HCT116 (cell line): ENCODE measurements around the gene ADAMTS3. TPM values are rescaled to one million over a fixed set of nuclear protein-coding genes. Genes with fewer than 3 reads are reported as not detected.

Source experiments
- ATAC-seq: fragments of 200-7000 bp; cut with Tn5 transposase; 2 replicates; pipeline ENCODE4 v1.9.1; 2020; ENCODE audit warnings: mild to moderate bottlenecking, moderate library complexity
- BruUV-seq: library from RNA; stranded (reverse); fragments of 400-500 nt; replicated peaks from 2 replicates; lab custom pipeline; 2021; lab: Mats Ljungman, UMichigan
- CTCF ChIA-PET: fragments of 300-600 bp; sonication (Branson Sonifier 250); formaldehyde crosslinking; loops from one replicate; lab custom pipeline; 2021; ENCODE audit warnings: antibody characterized with exemption; lab: Charles Lee
- POLR2A ChIA-PET: fragments of 300-600, 350-600 bp; sonication (Branson Sonifier 250); formaldehyde crosslinking; loops from one replicate; lab custom pipeline; 2021; ENCODE audit warnings: antibody characterized with exemption; lab: Charles Lee
- RAD21 ChIA-PET, 2 experiments: fragments of 300-600 bp; sonication (Branson Sonifier 250); formaldehyde crosslinking; loops; one replicate each; lab custom pipeline; 2023; ENCODE audit warnings: low total read pairs in 2 of 2; ENCODE audit not compliant: uncharacterized antibody in 2 of 2, unreplicated experiment in 2 of 2, low non-redundant PET in 1 of 2; lab: Charles Lee
- DNase-seq: peaks from one replicate; pipeline ENCODE4 v3.0.0-alpha.2; 2010; ENCODE audit warnings: low read depth, low spot score
- H2AFZ ChIP-seq: fragments of 200-600 bp; shearing (Covaris generic), sonication (generic); 2 replicates; pipeline ENCODE4 v1.6.1; 2017; ENCODE audit warnings: low read depth, mixed run types, mixed read lengths, antibody characterized with exemption, low read length; ENCODE audit not compliant: poor library complexity, severe bottlenecking
- H3K27ac ChIP-seq: 2 replicates; pipeline ENCODE4 v1.5.1; 2012; ENCODE audit warnings: low read depth, low read length
- H3K27me3 ChIP-seq: fragments of 200-600 bp; sonication (generic); 2 replicates; pipeline ENCODE4 v1.6.1; 2016; ENCODE audit warnings: mixed run types, low read length, mixed read lengths; ENCODE audit not compliant: insufficient read depth
- H3K36me3 ChIP-seq, 2 experiments: fragments of 200-500 bp in 1 of 2; fragments of 200-600 bp in 1 of 2; sonication (Bioruptor generic) in 1 of 2; sonication (generic) in 1 of 2; 2 replicates each; pipeline versions ENCODE4 v1.5.1 to v1.6.1; 2014 to 2016; ENCODE audit warnings: low read length in 2 of 2, inconsistent platforms in 1 of 2, mixed read lengths in 1 of 2, mixed run types in 1 of 2; ENCODE audit not compliant: insufficient read depth in 2 of 2, control insufficient read depth in 1 of 2
- H3K4me1 ChIP-seq, 2 experiments: fragments of 200-600 bp in 1 of 2; sonication (generic) in 1 of 2; 2 replicates each; pipeline versions ENCODE4 v1.5.1 to v1.6.1; 2012 to 2017; ENCODE audit warnings: low read length in 2 of 2, inconsistent platforms in 1 of 2, mild to moderate bottlenecking in 1 of 2, mixed read lengths in 1 of 2, mixed run types in 1 of 2, moderate library complexity in 1 of 2; ENCODE audit not compliant: insufficient read depth in 2 of 2, control insufficient read depth in 1 of 2
- H3K4me2 ChIP-seq: fragments of 200-600 bp; sonication (generic); 2 replicates; pipeline ENCODE4 v1.6.1; 2017; ENCODE audit warnings: mixed run types, low read length, mixed read lengths
- H3K4me3 ChIP-seq, 2 experiments: fragments of 200-600 bp in 1 of 2; sonication (generic) in 1 of 2; replicated peaks in 1 of 2; 2 replicates each; pipeline ENCODE4 v1.5.1; 2011 to 2016; ENCODE audit warnings: low read length in 2 of 2, control low read depth in 1 of 2, low read depth in 1 of 2, mild to moderate bottlenecking in 1 of 2, mixed read lengths in 1 of 2, mixed run types in 1 of 2
- H3K79me2 ChIP-seq: fragments of 200-600 bp; sonication (generic); 2 replicates; pipeline ENCODE4 v1.6.1; 2017; ENCODE audit warnings: mild to moderate bottlenecking, mixed run types, low read length, moderate library complexity, mixed read lengths; ENCODE audit not compliant: insufficient read depth
- H3K9ac ChIP-seq: fragments of 200-600 bp; sonication (generic); 2 replicates; pipeline ENCODE4 v1.6.1; 2016; ENCODE audit warnings: low read length, mixed read lengths
- H3K9me2 ChIP-seq: fragments of 200-600 bp; sonication (generic), shearing (Covaris generic); 2 replicates; pipeline ENCODE4 v1.6.1; 2017; ENCODE audit warnings: mixed run types, mild to moderate bottlenecking, moderate library complexity; ENCODE audit not compliant: insufficient read depth
- H3K9me3 ChIP-seq, 2 experiments: fragments of 200-500 bp in 1 of 2; fragments of 200-600 bp in 1 of 2; sonication (Bioruptor generic) in 1 of 2; sonication (generic) in 1 of 2; 2 replicates each; pipeline ENCODE4 v1.6.1; 2014 to 2017; ENCODE audit warnings: low read length in 2 of 2, mixed read lengths in 2 of 2, inconsistent platforms in 1 of 2, low read depth in 1 of 2, mild to moderate bottlenecking in 1 of 2, mixed run types in 1 of 2, moderate library complexity in 1 of 2; ENCODE audit not compliant: control insufficient read depth in 1 of 2, insufficient read depth in 1 of 2
- H4K20me1 ChIP-seq: fragments of 200-600 bp; sonication (generic), shearing (Covaris generic); 2 replicates; pipeline ENCODE4 v1.6.1; 2017; ENCODE audit warnings: mixed run types, mild to moderate bottlenecking, moderate library complexity; ENCODE audit not compliant: insufficient read depth
- CEBPB ChIP-seq: IDR thresholded peaks from 2 replicates; pipeline ENCODE4 v1.6.1; 2012; ENCODE audit warnings: low read depth
- CTCF ChIP-seq, 3 experiments: fragments of 200-600 bp in 1 of 3; sonication (generic) in 1 of 3; IDR thresholded peaks in 2 of 3; conservative IDR thresholded peaks in 1 of 3; 2 replicates each; pipeline ENCODE4 v1.5.1; 2012 to 2017; ENCODE audit warnings: low read depth in 2 of 3, low read length in 2 of 3, antibody characterized with exemption in 1 of 3, borderline replicate concordance in 1 of 3, control low read depth in 1 of 3, mild to moderate bottlenecking in 1 of 3, mixed read lengths in 1 of 3, mixed run types in 1 of 3, moderate library complexity in 1 of 3; ENCODE audit not compliant: insufficient read depth in 1 of 3
- ELF1 ChIP-seq: IDR thresholded peaks from 2 replicates; pipeline ENCODE4 v1.6.1; 2012; ENCODE audit warnings: low read depth, borderline replicate concordance
- EZH2 ChIP-seq: fragments of 200-600 bp; sonication (generic); IDR thresholded peaks from 2 replicates; pipeline ENCODE4 v1.6.1; 2017; ENCODE audit warnings: antibody characterized with exemption, mixed run types
- FOSL1 ChIP-seq: IDR thresholded peaks from 2 replicates; pipeline ENCODE4 v1.6.1; 2012; ENCODE audit warnings: low read depth
- POLR2A ChIP-seq: IDR thresholded peaks from 2 replicates; pipeline ENCODE4 v1.7.0; 2011; ENCODE audit warnings: borderline replicate concordance; ENCODE audit not compliant: insufficient read depth, insufficient read length; ENCODE audit errors: extremely low read depth
- POLR2AphosphoS5 ChIP-seq: IDR thresholded peaks from 2 replicates; pipeline ENCODE4 v1.6.1; 2011; ENCODE audit warnings: mild to moderate bottlenecking, low read depth, low read length, moderate library complexity
- RAD21 ChIP-seq: IDR thresholded peaks from 2 replicates; pipeline ENCODE4 v1.6.1; 2012; ENCODE audit warnings: low read depth, mild to moderate bottlenecking
- SIN3A ChIP-seq: IDR thresholded peaks from 2 replicates; pipeline ENCODE4 v1.6.1; 2012; ENCODE audit warnings: low read depth
- SP1 ChIP-seq: IDR thresholded peaks from 2 replicates; pipeline ENCODE4 v1.6.1; 2012; ENCODE audit warnings: low read depth
- SRF ChIP-seq: IDR thresholded peaks from 2 replicates; pipeline ENCODE4 v1.6.1; 2012; ENCODE audit warnings: low read depth
- ZBTB33 ChIP-seq: IDR thresholded peaks from 2 replicates; pipeline ENCODE4 v1.6.1; 2011; ENCODE audit warnings: mild to moderate bottlenecking, low read length, moderate library complexity; ENCODE audit not compliant: insufficient replicate concordance; ENCODE audit errors: extremely low read depth
- ZFX ChIP-seq: fragments of 450-650 bp; IDR thresholded peaks from 2 replicates; pipeline ENCODE4 v1.6.1; 2017
- ZNF274 ChIP-seq: fragments of 200-500 bp; sonication (Bioruptor generic); IDR thresholded peaks from 2 replicates; pipeline ENCODE4 v1.6.1; 2014; ENCODE audit warnings: mild to moderate bottlenecking, low read depth, low read length, inconsistent platforms
- intact Hi-C: fragments of 100-400 bp; cut with micrococcal nuclease; formaldehyde crosslinking; loops from 2 replicates; pipeline ENCODE4 v1.10.0; 2022
- total RNA-seq: library from RNA; stranded (reverse); gene quantifications from one replicate; pipeline ENCODE4 v1.2.1, GENCODE V29; 2021; ENCODE audit not compliant: unreplicated experiment
- TF ChIP-seq, protein P1 (sequence below): IDR thresholded peaks from 2 replicates; pipeline ENCODE4 v1.6.1; 2012

Gene ADAMTS3
- total RNA-seq, 1 experiment from 2014 or later, result not detected

DNA sequence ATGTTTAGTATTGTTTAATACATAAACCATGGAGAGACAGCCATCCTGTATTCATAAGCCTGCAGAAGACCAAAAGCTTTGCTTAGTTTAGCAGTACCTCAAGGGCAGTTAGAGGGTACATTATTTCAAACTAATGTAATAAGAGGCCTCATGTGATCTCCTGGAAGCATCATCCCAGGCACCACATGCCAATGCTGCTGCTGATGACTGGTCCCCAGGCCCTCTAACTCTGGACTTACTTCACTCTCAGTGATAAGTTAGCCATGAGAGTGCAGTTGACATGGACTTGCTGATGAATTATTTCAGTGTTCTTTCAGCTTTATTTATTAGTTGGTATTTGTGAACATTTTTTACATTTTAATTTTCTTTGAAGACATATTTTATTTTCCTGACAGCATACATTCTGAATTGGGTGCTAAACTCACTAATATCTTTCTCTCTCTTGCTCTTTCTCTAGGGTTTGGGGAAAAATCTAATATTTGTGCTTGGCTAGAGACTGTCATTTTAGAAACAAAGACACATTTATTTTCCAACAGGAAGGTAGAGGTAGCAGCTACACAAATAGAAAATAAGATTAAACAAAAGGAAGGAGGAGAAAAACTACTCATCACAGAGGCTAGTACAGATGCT is 329.4 kb downstream of the ADAMTS3 start:
- ATAC-seq, result no peak
- no peaks in the 10 kb centered on the region for H3K79me2 ChIP-seq
- intact Hi-C loops, result no loop called here

More for the DNA sequence above, 329.4 kb downstream of the ADAMTS3 start:
- H3K27me3 ChIP-seq, result no peaks in the 10 kb centered on the region
- no TSS peak for BruUV-seq
- peaks cover 4 to 9% of the 10 kb centered on the region in 2 experiments; a peak in 2 of 4 replicates for H3K9me3 ChIP-seq
- H3K27ac ChIP-seq, result no peak overlapping the region
- ChIA-PET POLR2A (no interaction called here), RAD21 (no interaction called here), CTCF (no interaction called here)
- H3K9ac ChIP-seq, result no peak overlapping the region
- H3K36me3 ChIP-seq, result no peaks in the 10 kb centered on the region
- TF ChIP-seq CEBPB (no peak), FOSL1 (no peak), SRF (no peak), POLR2AphosphoS5 (no peak), SIN3A (no peak), EZH2 (no peak), CTCF (IDR thresholded peaks at IDR 0.05 in 2 of 3, conservative IDR thresholded peaks at IDR 0.05 in 1 of 3; ENCODE audit: borderline replicate concordance in 1 of 3, insufficient read depth in 1 of 3, low read depth in 2 of 3, low read length in 2 of 3) (no peak), POLR2A (no peak), ZFX (no peak), ZNF274 (no peak), SP1 (no peak), ZBTB33 (no peak), ELF1 (no peak), RAD21 (no peak)
- TF ChIP-seq, protein P1, sequence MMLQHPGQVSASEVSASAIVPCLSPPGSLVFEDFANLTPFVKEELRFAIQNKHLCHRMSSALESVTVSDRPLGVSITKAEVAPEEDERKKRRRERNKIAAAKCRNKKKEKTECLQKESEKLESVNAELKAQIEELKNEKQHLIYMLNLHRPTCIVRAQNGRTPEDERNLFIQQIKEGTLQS, result no peak
- H3K9me2 ChIP-seq, result no peaks in the 10 kb centered on the region
- no peaks in the 10 kb centered on the region for H3K4me1 ChIP-seq
- no peak overlapping the region for H3K4me2 ChIP-seq
- no peak overlapping the region for H2AFZ ChIP-seq
- H3K4me3 ChIP-seq, result no peak overlapping the region
- no peaks in the 10 kb centered on the region; the same call in 1 of the 2 replicates for H4K20me1 ChIP-seq
- no peak for DNase-seq
